Parathyroid adenoma (tissue), 2 donors: Measurements from ENCODE around the gene C3orf52.

Experiments
- H2AFZ ChIP-seq: fragments of 300-600 bp; sonication (generic); one replicate; pipeline ENCODE4 v1.7.0; 2017; ENCODE audit warnings: antibody characterized with exemption, mild to moderate bottlenecking
- H3K27ac ChIP-seq: fragments of 300-600 bp; sonication (generic); one replicate; pipeline ENCODE4 v1.7.0; 2017
- H3K27me3 ChIP-seq: fragments of 300-600 bp; sonication (generic); one replicate; pipeline ENCODE4 v1.7.0; 2017; ENCODE audit warnings: low read length; ENCODE audit not compliant: control insufficient read depth, insufficient read depth
- H3K36me3 ChIP-seq: fragments of 300-600 bp; sonication (generic); one replicate; pipeline ENCODE4 v1.7.0; 2017; ENCODE audit warnings: low read length; ENCODE audit not compliant: control insufficient read depth, insufficient read depth
- H3K4me1 ChIP-seq: fragments of 300-600 bp; sonication (generic); one replicate; pipeline ENCODE4 v1.7.0; 2017; ENCODE audit warnings: control low read depth
- H3K4me2 ChIP-seq: fragments of 300-600 bp; sonication (generic); one replicate; pipeline ENCODE4 v1.7.0; 2017; ENCODE audit warnings: low read length
- H3K4me3 ChIP-seq: fragments of 300-600 bp; sonication (generic); one replicate; pipeline ENCODE4 v1.7.0; 2017; ENCODE audit warnings: low read depth, low read length
- H3K79me2 ChIP-seq: fragments of 300-600 bp; sonication (generic); one replicate; pipeline ENCODE4 v1.7.0; 2017; ENCODE audit warnings: control low read depth
- H3K9ac ChIP-seq: fragments of 300-600 bp; sonication (generic); one replicate; pipeline ENCODE4 v1.7.0; 2017; ENCODE audit warnings: mild to moderate bottlenecking
- H3K9me3 ChIP-seq: fragments of 300-600 bp; sonication (generic); one replicate; pipeline ENCODE4 v1.7.0; 2017; ENCODE audit warnings: low read length; ENCODE audit not compliant: control insufficient read depth
- TF ChIP-seq, protein P1 (sequence below): fragments of 300-600 bp; sonication (generic); IDR thresholded peaks from one replicate; pipeline ENCODE4 v1.7.0; 2017; ENCODE audit warnings: antibody characterized with exemption, mild to moderate bottlenecking
- donor health status: primary hyperparathyroidism.

Gene C3orf52

DNA sequence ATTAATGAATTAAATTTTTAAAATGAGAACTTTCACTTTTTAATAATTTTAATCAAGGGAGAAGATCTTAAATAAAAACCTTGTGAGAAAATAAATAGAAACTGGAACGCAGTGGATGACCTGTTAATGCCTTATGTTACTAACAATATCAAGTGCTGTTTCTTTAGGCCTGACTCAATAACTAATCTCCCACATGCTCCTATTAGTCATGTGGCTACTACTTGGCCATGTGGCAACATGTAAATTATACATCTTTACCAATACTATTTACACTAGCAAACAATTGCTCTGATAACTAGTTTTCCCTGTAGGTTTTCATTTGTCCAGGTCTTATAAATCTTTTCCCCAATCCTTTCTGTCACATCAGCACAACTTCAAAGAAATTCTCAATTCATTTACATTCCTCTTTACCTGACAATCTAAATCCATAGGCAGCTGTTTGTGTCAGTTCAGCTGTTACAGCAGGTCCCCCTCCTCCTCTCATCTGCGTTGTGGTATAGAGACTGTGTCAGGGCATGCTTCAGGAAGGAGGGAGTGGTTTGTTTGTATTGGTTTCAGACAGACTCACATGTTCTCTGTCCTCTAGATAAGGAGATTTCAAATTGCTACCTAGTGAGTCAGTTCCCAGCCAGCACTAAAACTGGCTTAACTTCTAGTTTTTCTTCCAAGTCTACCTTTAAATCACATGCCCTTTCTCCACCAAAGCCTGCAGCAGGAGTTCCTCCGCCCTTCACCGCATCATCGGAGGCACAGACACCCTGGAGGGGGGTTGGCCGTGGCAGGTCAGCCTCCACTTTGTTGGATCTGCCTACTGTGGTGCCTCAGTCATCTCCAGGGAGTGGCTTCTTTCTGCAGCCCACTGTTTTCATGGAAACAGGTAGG, 11.3 kb upstream of the C3orf52 start:
- Histone ChIP-seq H3K36me3 (no peaks in the 10 kb centered on the region), H3K9ac (no peak overlapping the region)

DNA sequence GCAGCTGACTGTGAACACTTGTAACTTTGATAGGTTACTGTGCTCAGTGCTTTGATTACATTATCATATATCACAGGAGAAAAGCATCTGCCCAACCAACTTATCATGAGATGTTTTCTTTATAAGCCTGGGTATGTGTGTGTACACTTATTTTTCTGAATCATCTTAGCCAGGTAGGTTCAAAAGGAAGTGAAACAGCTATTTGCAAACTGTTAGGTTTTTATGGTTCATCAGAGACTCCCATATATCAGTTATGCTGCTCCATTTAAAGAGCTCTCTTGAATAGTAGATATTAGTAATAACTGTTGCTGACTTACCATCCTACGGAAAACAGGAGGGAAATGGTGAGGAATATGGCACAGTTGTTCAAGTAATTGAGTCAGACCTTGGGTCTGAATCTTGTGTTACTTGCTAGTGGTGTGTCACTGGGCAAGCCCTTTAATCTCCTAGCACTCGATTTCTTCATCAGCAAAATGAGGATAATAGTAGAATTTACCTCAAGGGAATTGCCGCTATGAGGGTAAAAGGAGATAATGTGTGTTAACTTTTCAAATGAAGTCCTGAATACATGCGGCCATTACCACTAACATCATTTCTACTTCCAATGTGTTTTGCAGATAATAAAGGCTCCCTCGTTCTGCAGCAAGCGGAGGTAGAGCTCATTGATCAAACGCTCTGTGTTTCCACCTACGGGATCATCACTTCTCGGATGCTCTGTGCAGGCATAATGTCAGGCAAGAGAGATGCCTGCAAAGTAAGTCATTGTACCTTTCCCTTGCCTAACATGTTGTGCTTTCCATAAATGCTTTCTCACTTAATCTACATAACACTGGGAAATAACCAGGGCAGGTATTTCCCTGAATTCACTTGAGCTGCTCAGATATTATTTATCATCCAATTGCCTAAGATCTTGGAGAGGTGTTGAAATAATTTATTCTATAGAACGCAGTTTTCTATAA, 7.8 kb upstream of the C3orf52 start:
- Histone ChIP-seq H3K79me2 (no peaks in the 10 kb centered on the region), H3K9me3 (no peaks in the 10 kb centered on the region), H3K27ac (no peak overlapping the region), H3K36me3 (no peaks in the 10 kb centered on the region), H3K4me3 (no peak overlapping the region), H3K9ac (no peak overlapping the region), H2AFZ (no peak overlapping the region), H3K4me1 (no peaks in the 10 kb centered on the region), H3K27me3 (no peaks in the 10 kb centered on the region), H3K4me2 (no peak overlapping the region)
- TF ChIP-seq, protein P1, sequence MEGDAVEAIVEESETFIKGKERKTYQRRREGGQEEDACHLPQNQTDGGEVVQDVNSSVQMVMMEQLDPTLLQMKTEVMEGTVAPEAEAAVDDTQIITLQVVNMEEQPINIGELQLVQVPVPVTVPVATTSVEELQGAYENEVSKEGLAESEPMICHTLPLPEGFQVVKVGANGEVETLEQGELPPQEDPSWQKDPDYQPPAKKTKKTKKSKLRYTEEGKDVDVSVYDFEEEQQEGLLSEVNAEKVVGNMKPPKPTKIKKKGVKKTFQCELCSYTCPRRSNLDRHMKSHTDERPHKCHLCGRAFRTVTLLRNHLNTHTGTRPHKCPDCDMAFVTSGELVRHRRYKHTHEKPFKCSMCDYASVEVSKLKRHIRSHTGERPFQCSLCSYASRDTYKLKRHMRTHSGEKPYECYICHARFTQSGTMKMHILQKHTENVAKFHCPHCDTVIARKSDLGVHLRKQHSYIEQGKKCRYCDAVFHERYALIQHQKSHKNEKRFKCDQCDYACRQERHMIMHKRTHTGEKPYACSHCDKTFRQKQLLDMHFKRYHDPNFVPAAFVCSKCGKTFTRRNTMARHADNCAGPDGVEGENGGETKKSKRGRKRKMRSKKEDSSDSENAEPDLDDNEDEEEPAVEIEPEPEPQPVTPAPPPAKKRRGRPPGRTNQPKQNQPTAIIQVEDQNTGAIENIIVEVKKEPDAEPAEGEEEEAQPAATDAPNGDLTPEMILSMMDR = no peak

More for the DNA sequence above, 11.3 kb upstream of the C3orf52 start:
- Histone ChIP-seq H3K4me3 (no peak overlapping the region), H3K9me3 (no peaks in the 10 kb centered on the region), H3K79me2 (no peaks in the 10 kb centered on the region), H3K27me3 (no peaks in the 10 kb centered on the region), H2AFZ (peak overlapping the region; percentile 21), H3K27ac (no peak overlapping the region), H3K4me2 (no peak overlapping the region), H3K4me1 (no peaks in the 10 kb centered on the region)
- TF ChIP-seq, protein P1 = no peak

DNA sequence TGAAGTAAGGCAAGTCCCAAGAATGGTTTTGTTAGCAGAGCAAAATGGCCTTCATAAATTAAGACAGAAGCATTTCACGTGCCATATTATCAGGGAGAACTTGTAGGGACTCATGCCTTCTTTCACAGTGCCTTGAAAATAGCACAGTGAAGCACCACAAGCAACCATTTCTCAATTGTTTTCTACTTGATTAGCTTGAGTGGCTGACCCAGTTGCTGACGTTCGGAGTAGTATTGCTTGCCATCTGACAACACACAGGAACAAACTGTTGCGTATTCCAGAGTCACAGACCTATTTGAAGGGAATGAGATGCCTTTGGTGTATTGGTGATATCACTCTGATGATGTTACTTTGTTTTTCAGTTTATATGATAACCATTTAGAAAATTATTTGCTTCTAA, 3.0 kb upstream of the C3orf52 start:
- Histone ChIP-seq H3K9me3 (no peaks in the 10 kb centered on the region), H3K79me2 (no peaks in the 10 kb centered on the region), H3K9ac (no peak overlapping the region), H3K4me3 (no peak overlapping the region), H3K27me3 (no peaks in the 10 kb centered on the region), H3K27ac (no peak overlapping the region), H3K4me2 (no peak overlapping the region), H2AFZ (no peak overlapping the region), H3K4me1 (no peaks in the 10 kb centered on the region), H3K36me3 (no peaks in the 10 kb centered on the region)
- TF ChIP-seq, protein P1 = no peak

GRCh38 chr3:112084980-112085705, 1.0 kb upstream of the C3orf52 start:
- H3K4me1 ChIP-seq = no peaks in the 10 kb centered on the region
- TF ChIP-seq, protein P1 = no peak
- H3K36me3 ChIP-seq = no peaks in the 10 kb centered on the region
- no peak overlapping the region for H3K4me2 ChIP-seq
- H3K27ac ChIP-seq = no peak overlapping the region
- no peaks in the 10 kb centered on the region for H3K79me2 ChIP-seq
- no peak overlapping the region for H3K9ac ChIP-seq
- no peaks in the 10 kb centered on the region for H3K27me3 ChIP-seq
- no peaks in the 10 kb centered on the region for H3K9me3 ChIP-seq
- no peak overlapping the region for H2AFZ ChIP-seq
- no peak overlapping the region for H3K4me3 ChIP-seq
